SK-N-SH (cell line): ENCODE data around the gene RHBG. TPM values are rescaled to one million over a fixed set of nuclear protein-coding genes. Genes with fewer than 3 reads are reported as not detected.
A peak's percentile ranks its signal among the peaks of the same experiment; 100 is the strongest.
"Not testable (repeated sequence)": the region's sequence is repeated elsewhere in the genome, so short reads cannot be mapped to it uniquely, and the experiment has no call there.

ENCODE experiments used
- CTCF ChIA-PET: fragments of 300-600, 350-600 bp; formaldehyde crosslinking; extraction: SDS; loops from one replicate; lab custom pipeline; 2021; lab: Yijun Ruan, JAX
- POLR2A ChIA-PET: fragments of 350-600 bp; sonication (Branson Sonifier 250); formaldehyde crosslinking; extraction: SDS; loops from one replicate; lab custom pipeline; 2020; ENCODE audit warnings: antibody characterized with exemption, inconsistent platforms; lab: Yijun Ruan, JAX
- DNase-seq: peaks from one replicate; pipeline ENCODE4 v3.0.0; 2012
- H2AFZ ChIP-seq: fragments of 200-600 bp; sonication (generic); 2 replicates; pipeline ENCODE4 v1.8.1; 2016; ENCODE audit warnings: antibody characterized with exemption, mild to moderate bottlenecking, low read depth
- H3F3A ChIP-seq: fragments of 200-600 bp; sonication (generic); replicated peaks from 2 replicates; pipeline ENCODE3; 2016; ENCODE audit warnings: antibody characterized with exemption, mild to moderate bottlenecking; ENCODE audit not compliant: insufficient read depth
- H3K27ac ChIP-seq, 2 experiments: fragments of 200-500 bp in 1 of 2; fragments of 200-600 bp in 1 of 2; sonication (Bioruptor generic) in 1 of 2; sonication (generic), shearing (Covaris generic) in 1 of 2; 2 replicates each; pipeline versions ENCODE4 v1.5.1 to v1.6.1; 2014 to 2016; ENCODE audit warnings: low read depth in 2 of 2, inconsistent platforms in 1 of 2, low read length in 1 of 2, mild to moderate bottlenecking in 1 of 2, mixed read lengths in 1 of 2
- H3K27me3 ChIP-seq: fragments of 200-600 bp; sonication (generic), shearing (Covaris generic); 2 replicates; pipeline ENCODE4 v1.6.1; 2016; ENCODE audit warnings: mixed run types; ENCODE audit not compliant: insufficient read depth
- H3K36me3 ChIP-seq, 2 experiments: fragments of 200-500 bp in 1 of 2; fragments of 200-600 bp in 1 of 2; sonication (Bioruptor generic) in 1 of 2; sonication (generic) in 1 of 2; replicated peaks in 1 of 2; 2 replicates each; pipeline versions ENCODE3 to v1.5.1; 2014 to 2016; ENCODE audit warnings: low read length in 1 of 2, mild to moderate bottlenecking in 1 of 2; ENCODE audit not compliant: insufficient read depth in 2 of 2, control insufficient read depth in 1 of 2
- H3K4me1 ChIP-seq, 2 experiments: fragments of 200-500 bp in 1 of 2; fragments of 200-600 bp in 1 of 2; sonication (Bioruptor generic) in 1 of 2; sonication (generic), shearing (Covaris generic) in 1 of 2; 2 replicates each; pipeline versions ENCODE4 v1.5.1 to v1.6.1; 2014 to 2016; ENCODE audit warnings: low read depth in 1 of 2, low read length in 1 of 2, mixed run types in 1 of 2; ENCODE audit not compliant: insufficient read depth in 2 of 2, control insufficient read depth in 1 of 2
- H3K4me2 ChIP-seq: fragments of 200-600 bp; sonication (generic), shearing (Covaris generic); 2 replicates; pipeline ENCODE4 v1.6.1; 2017; ENCODE audit warnings: mixed run types
- H3K4me3 ChIP-seq, 2 experiments: fragments of 200-500 bp in 1 of 2; fragments of 200-600 bp in 1 of 2; sonication (Bioruptor generic) in 1 of 2; sonication (generic), shearing (Covaris generic) in 1 of 2; 2 replicates each; pipeline versions ENCODE4 v1.5.1 to v1.8.1; 2014 to 2016; ENCODE audit warnings: low read depth in 2 of 2, inconsistent platforms in 1 of 2, low read length in 1 of 2, mild to moderate bottlenecking in 1 of 2, mixed read lengths in 1 of 2, moderate library complexity in 1 of 2
- H3K79me2 ChIP-seq: fragments of 200-600 bp; sonication (generic); 2 replicates; pipeline ENCODE4 v1.8.1; 2017; ENCODE audit warnings: mild to moderate bottlenecking; ENCODE audit not compliant: insufficient read depth
- H3K9ac ChIP-seq: fragments of 200-600 bp; sonication (generic); 2 replicates; pipeline ENCODE4 v1.6.1; 2017; ENCODE audit warnings: mixed run types
- H3K9me2 ChIP-seq: fragments of 200-600 bp; sonication (generic); 2 replicates; pipeline ENCODE4 v1.6.1; 2017; ENCODE audit warnings: mixed run types
- H3K9me3 ChIP-seq: fragments of 200-600 bp; sonication (generic); 2 replicates; pipeline ENCODE4 v1.6.1; 2017; ENCODE audit warnings: mixed run types, mild to moderate bottlenecking, moderate library complexity
- H4K20me1 ChIP-seq: fragments of 200-600 bp; sonication (generic); 2 replicates; pipeline ENCODE4 v1.6.1; 2017; ENCODE audit warnings: mild to moderate bottlenecking, mixed run types; ENCODE audit not compliant: insufficient read depth
- FOSL2 ChIP-seq: IDR thresholded peaks from 2 replicates; pipeline ENCODE4 v1.4.0; 2012; ENCODE audit warnings: low read depth, mild to moderate bottlenecking, moderate library complexity, borderline replicate concordance
- GABPA ChIP-seq: IDR thresholded peaks from 2 replicates; pipeline ENCODE4 v1.4.0; 2012; ENCODE audit warnings: low read depth, mild to moderate bottlenecking
- JUND ChIP-seq: IDR thresholded peaks from 2 replicates; pipeline ENCODE4 v1.4.0; 2012
- MXI1 ChIP-seq: IDR thresholded peaks from 2 replicates; pipeline ENCODE4 v1.6.1; 2012; ENCODE audit warnings: mild to moderate bottlenecking, low read depth, low read length, improper control_type of control experiment
- NFIC ChIP-seq: IDR thresholded peaks from 2 replicates; pipeline ENCODE4 v1.4.0; 2012; ENCODE audit warnings: borderline replicate concordance
- RCOR1 ChIP-seq: fragments of 150-350 bp; IDR thresholded peaks from 2 replicates; pipeline ENCODE4 v1.6.1; 2017; ENCODE audit warnings: antibody characterized with exemption, low read length
- TCF12 ChIP-seq: IDR thresholded peaks from 2 replicates; pipeline ENCODE4 v1.4.0; 2012
- WGBS: methylation state at CpG from one replicate; pipeline ENCODE4 v1.1.6; 2017; ENCODE audit warnings: low lambda C conversion rate; 5-methylcytosine and 5-hydroxymethylcytosine counted together
- polyA plus RNA-seq, 3 experiments: library from polyadenylated mRNA; depleted of rRNA; stranded (reverse); fragments of >200 nt; gene quantifications; 2 replicates each; pipeline ENCODE4 v1.2.3, GENCODE V29; 2012
- TF ChIP-seq, protein P1 (sequence below): IDR thresholded peaks from 2 replicates; pipeline ENCODE4 v1.4.0; 2012; ENCODE audit warnings: low read depth
- TF ChIP-seq, protein P2 (sequence below): fragments of 150-350 bp; IDR thresholded peaks from 2 replicates; pipeline ENCODE4 v1.6.1; 2017; ENCODE audit warnings: antibody characterized with exemption, low read length, low read depth, borderline replicate concordance
- TF ChIP-seq, protein P3 (sequence below): IDR thresholded peaks from 2 replicates; pipeline ENCODE4 v1.4.0; 2012; ENCODE audit warnings: low read depth, borderline replicate concordance

Gene RHBG
- polyA plus RNA-seq, 1 of the 3 experiments (the other 2 are of a cell fraction), result 0.18 TPM

DNA sequence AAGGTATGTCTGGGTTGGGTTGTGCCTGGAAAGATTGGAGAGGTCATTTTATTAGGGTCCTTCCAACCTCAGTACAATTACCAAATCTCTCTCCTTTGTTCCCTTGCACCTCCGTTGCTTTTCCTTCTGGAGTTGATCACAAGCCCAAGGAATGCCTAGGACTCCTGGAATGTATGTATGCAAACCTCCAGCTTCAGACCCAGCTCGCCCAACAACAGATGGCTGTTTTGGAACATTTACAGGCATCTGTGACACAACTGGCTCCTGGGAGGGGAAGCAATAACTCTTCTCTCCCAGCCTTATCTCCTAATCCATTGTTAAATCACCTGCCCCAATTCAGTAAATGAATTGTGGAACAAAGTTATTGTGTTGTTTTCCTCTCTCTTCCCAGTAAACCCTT lies 22.4 kb upstream of the RHBG start (continued):
- TF ChIP-seq RCOR1, result peak; percentile 82

DNA sequence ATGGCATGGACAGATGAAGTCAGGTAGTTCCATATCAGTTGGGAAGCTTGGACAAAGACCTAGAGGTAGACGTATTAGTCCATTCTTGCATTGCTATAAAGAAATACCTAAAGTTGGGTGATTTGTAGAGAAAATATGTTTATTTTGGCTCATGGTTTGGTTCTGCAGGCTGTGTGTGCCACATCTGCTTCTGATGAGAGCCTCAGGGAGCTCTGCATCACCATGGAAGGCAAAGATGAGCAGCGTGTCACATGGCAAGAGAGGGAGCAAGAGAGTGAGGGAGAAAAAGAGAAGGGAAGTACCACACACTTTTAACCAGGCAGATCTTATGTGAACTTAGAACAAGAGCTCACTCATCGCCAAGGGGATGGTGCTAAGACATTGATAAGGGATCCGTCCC lies 21.7 kb upstream of the RHBG start:
- ChIA-PET POLR2A (interaction anchor here (0.7 kb wide), 1 partner anchor 12 kb away, joined by 3 read pairs; no protein-coding TSS in a partner anchor), CTCF (interaction anchor here (1.1 to 3.7 kb wide), 5 partner anchors 12 to 99 kb away, joined by 4 to 15 read pairs (median 7); no protein-coding TSS in a partner anchor)
- H3K4me2 ChIP-seq, result peak overlapping the region; percentile 6; the same call in 1 of the 2 replicates

DNA sequence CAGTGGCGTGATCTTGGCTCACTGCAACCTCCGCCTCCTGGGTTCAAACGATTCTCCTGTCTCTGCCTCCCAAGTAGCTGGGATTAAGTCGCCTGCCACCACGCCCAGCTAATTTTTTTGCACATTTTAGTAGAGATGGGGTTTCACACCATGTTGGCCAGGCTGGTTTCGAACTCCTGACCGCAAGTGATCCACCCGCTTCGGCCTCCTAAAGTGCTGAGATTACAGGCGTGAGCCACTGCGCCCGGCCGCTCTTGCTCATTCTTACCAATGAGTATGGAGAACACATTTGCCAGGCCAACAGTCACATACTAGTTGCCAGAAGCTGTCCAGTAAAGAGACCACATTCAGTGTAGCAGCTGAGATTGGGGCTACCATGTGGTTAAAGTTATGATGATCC lies 16.5 kb upstream of the RHBG start:
- CTCF ChIA-PET, result interaction anchor here (0.6 to 1.5 kb wide), 4 partner anchors 32 to 337 kb away, joined by 3 to 6 read pairs (median 4); no protein-coding TSS in a partner anchor

More for the DNA sequence above, 21.7 kb upstream of the RHBG start:
- Histone ChIP-seq H3K9me3 (no peaks in the 10 kb centered on the region), H3K79me2 (no peaks in the 10 kb centered on the region), H4K20me1 (no peaks in the 10 kb centered on the region), H3F3A (peaks cover 3% of the 10 kb centered on the region), H3K27me3 (no peaks in the 10 kb centered on the region), H3K27ac (peak overlapping the region; percentile 50 to 87; a peak in 2 of 4 replicates), H3K4me1 (peaks cover 0 to 23% of the 10 kb centered on the region in 2 experiments; a peak in 2 of 4 replicates), H3K9me2 (no peaks in the 10 kb centered on the region), H3K4me3 (no peak overlapping the region), H2AFZ (0 out of 2 replicates have a peak overlapping the region, but pooled peaks have one; percentile 43), H3K9ac (no peak overlapping the region), H3K36me3 (no peaks in the 10 kb centered on the region)
- TF ChIP-seq, protein P1, sequence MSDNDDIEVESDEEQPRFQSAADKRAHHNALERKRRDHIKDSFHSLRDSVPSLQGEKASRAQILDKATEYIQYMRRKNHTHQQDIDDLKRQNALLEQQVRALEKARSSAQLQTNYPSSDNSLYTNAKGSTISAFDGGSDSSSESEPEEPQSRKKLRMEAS, result peak; percentile 69
- TF ChIP-seq FOSL2, result peak; percentile 24; the same call in 1 of the 2 replicates
- peak; percentile 80 for TF ChIP-seq NFIC
- TF ChIP-seq, protein P2, sequence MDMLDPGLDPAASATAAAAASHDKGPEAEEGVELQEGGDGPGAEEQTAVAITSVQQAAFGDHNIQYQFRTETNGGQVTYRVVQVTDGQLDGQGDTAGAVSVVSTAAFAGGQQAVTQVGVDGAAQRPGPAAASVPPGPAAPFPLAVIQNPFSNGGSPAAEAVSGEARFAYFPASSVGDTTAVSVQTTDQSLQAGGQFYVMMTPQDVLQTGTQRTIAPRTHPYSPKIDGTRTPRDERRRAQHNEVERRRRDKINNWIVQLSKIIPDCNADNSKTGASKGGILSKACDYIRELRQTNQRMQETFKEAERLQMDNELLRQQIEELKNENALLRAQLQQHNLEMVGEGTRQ, result no peak
- TF ChIP-seq TCF12, result peak; percentile 85
- TF ChIP-seq GABPA, result no peak
- TF ChIP-seq MXI1, result 0 out of 2 replicates have a peak, but pooled peaks have one; percentile 33
- TF ChIP-seq JUND, result 0 out of 2 replicates have a peak, but pooled peaks have one; percentile 12
- TF ChIP-seq, protein P3, sequence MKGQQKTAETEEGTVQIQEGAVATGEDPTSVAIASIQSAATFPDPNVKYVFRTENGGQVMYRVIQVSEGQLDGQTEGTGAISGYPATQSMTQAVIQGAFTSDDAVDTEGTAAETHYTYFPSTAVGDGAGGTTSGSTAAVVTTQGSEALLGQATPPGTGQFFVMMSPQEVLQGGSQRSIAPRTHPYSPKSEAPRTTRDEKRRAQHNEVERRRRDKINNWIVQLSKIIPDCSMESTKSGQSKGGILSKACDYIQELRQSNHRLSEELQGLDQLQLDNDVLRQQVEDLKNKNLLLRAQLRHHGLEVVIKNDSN, result peak; percentile 65; the same call in 1 of the 2 replicates
- 58% methylated on average over 4 of the region's 4 CpGs for WGBS
- no peak for DNase-seq

More for the DNA sequence above, 16.5 kb upstream of the RHBG start:
- H3K4me1 ChIP-seq, H4K20me1 ChIP-seq, H3K36me3 ChIP-seq, H3K79me2 ChIP-seq, H3K4me2 ChIP-seq, H3K9me3 ChIP-seq, H2AFZ ChIP-seq, H3K9ac ChIP-seq, POLR2A ChIA-PET, H3F3A ChIP-seq, DNase-seq, H3K27ac ChIP-seq, H3K4me3 ChIP-seq, H3K9me2 ChIP-seq, H3K27me3 ChIP-seq: not testable (repeated sequence)
- 91% methylated on average over 13 of the region's 13 CpGs for WGBS
